Esophagus squamous epithelium (tissue), 5 donors: ENCODE data around the gene MAD1L1. TPM values are rescaled to one million over a fixed set of nuclear protein-coding genes. Genes with fewer than 3 reads are reported as not detected.
A peak's percentile ranks its signal among the peaks of the same experiment; 100 is the strongest.

Experiments used
- DNase-seq: peaks from one replicate; lab custom pipeline; 2025; lab: John Stamatoyannopoulos, UW
- H3K27ac ChIP-seq, 4 donors: fragments of 200-600 bp; sonication (generic); one replicate each; pipeline ENCODE4 v1.5.1; 2016 to 2019; ENCODE audit warnings: mild to moderate bottlenecking in 1 of 4
- H3K27me3 ChIP-seq, 4 donors: fragments of 200-600 bp; sonication (generic); 1 replicate in 3 of 4; 2 replicates in 1 of 4; pipeline versions ENCODE4 v1.5.1 to v1.6.0; 2017 to 2021; ENCODE audit warnings: antibody characterized with exemption in 1 of 4
- H3K36me3 ChIP-seq, 3 donors: fragments of 200-600 bp; sonication (generic); one replicate each; pipeline ENCODE4 v1.5.1; 2016 to 2019
- H3K4me1 ChIP-seq, 3 donors: fragments of 200-600 bp; sonication (generic); one replicate each; pipeline ENCODE4 v1.5.1; 2017 to 2019
- H3K4me3 ChIP-seq, 4 donors: fragments of 200-600 bp; sonication (generic); 1 replicate in 3 of 4; 2 replicates in 1 of 4; pipeline ENCODE4 v1.5.1; 2016 to 2019; ENCODE audit warnings: mild to moderate bottlenecking in 2 of 4, moderate library complexity in 1 of 4
- H3K9me3 ChIP-seq, 3 donors: fragments of 200-600 bp; sonication (generic); one replicate each; pipeline ENCODE4 v1.5.1; 2016 to 2019
- POLR2A ChIP-seq, 4 donors: fragments of 450-650 bp; IDR thresholded peaks; one replicate each; pipeline ENCODE4 v1.6.1; 2017; ENCODE audit warnings: antibody characterized with exemption in 4 of 4, mild to moderate bottlenecking in 4 of 4, moderate library complexity in 3 of 4
- WGBS, 2 donors: methylation state at CpG; one replicate each; pipeline ENCODE4 v1.1.5; 2018; 5-methylcytosine and 5-hydroxymethylcytosine counted together
- intact Hi-C: fragments of 100-400 bp; cut with DNase I; formaldehyde crosslinking; loops from one replicate; pipeline ENCODE4 v1.15.0; 2022
- total RNA-seq, 4 donors: library from RNA; depleted of rRNA; stranded (reverse); fragments of >200 nt; gene quantifications; one replicate each; pipeline ENCODE4 v1.1.0, GENCODE V29; 2016
- TF ChIP-seq, protein P1 (sequence below), 6 experiments: fragments of 450-650 bp in 4 of 6; fragments of 200-600 bp in 2 of 6; sonication (generic) in 2 of 6; IDR thresholded peaks; one replicate each; pipeline ENCODE4 v1.5.1; 2016 to 2019; ENCODE audit warnings: antibody characterized with exemption in 6 of 6, mild to moderate bottlenecking in 4 of 6, moderate library complexity in 4 of 6
- donor health status: DM: yes; HTN: yes; CAD: no.

MAD1L1 gene
- total RNA-seq, 4 donors from 2014 or later: 16.6 to 40.4 (median 30.2) TPM

- no peaks in the 10 kb centered on the region for H3K36me3 ChIP-seq
- no peaks in the 10 kb centered on the region for H3K9me3 ChIP-seq
- DNase-seq: no peak
- H3K4me3 ChIP-seq: peak overlapping the region in 1 of 4 donors; percentile 19
- H3K27ac ChIP-seq: no peak overlapping the region
- H3K27me3 ChIP-seq: no peaks in the 10 kb centered on the region
- WGBS, 2 donors: 71 to 85% methylated on average over 10 to 21 of the region's 41 CpGs
- H3K4me1 ChIP-seq: peaks cover 0 to 29% (median 8%) of the 10 kb centered on the region in 3 donors
- TF ChIP-seq POLR2A (IDR thresholded peaks at IDR 0.05): no peak
- TF ChIP-seq, protein P1, sequence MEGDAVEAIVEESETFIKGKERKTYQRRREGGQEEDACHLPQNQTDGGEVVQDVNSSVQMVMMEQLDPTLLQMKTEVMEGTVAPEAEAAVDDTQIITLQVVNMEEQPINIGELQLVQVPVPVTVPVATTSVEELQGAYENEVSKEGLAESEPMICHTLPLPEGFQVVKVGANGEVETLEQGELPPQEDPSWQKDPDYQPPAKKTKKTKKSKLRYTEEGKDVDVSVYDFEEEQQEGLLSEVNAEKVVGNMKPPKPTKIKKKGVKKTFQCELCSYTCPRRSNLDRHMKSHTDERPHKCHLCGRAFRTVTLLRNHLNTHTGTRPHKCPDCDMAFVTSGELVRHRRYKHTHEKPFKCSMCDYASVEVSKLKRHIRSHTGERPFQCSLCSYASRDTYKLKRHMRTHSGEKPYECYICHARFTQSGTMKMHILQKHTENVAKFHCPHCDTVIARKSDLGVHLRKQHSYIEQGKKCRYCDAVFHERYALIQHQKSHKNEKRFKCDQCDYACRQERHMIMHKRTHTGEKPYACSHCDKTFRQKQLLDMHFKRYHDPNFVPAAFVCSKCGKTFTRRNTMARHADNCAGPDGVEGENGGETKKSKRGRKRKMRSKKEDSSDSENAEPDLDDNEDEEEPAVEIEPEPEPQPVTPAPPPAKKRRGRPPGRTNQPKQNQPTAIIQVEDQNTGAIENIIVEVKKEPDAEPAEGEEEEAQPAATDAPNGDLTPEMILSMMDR (IDR thresholded peaks at IDR 0.05): no peak
- intact Hi-C loops: no loop called here
These were observed 319.9 kb downstream of the MAD1L1 start for GRCh38 chr7:1912593-1913465.

- intact Hi-C loops: no loop called here
These were observed 321.2 kb downstream of the MAD1L1 start for GRCh38 chr7:1911571-1911970.

DNA sequence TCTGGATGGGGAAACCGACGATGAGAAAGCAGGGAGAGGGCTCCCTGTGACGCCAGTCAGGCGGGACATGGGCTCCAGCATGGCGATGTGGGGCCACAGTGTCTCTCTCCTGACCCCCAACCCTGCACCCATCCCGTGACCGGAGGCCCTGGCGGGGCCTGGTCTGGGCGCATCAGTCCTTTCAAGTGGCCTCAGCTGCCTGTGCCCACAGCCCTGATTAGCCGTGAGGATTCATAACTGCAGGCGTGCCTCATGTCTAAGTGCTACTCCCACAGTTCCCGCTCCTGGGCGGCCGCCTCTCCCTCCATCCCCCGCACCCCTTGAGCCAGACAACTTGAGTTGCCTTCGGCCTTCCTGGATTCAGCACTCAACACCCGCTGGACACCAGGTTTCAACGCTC, 321.9 kb downstream of the MAD1L1 start:
- intact Hi-C loops: no loop called here
- 92 to 96% methylated on average over 7 to 18 of the region's 18 CpGs for WGBS, 2 donors
- DNase-seq: no peak

More at GRCh38 chr7:1911571-1911970, 321.2 kb downstream of the MAD1L1 start:
- Histone ChIP-seq H3K4me1 (peaks cover 0 to 21% (median 0%) of the 10 kb centered on the region in 3 donors), H3K4me3 (no peak overlapping the region), H3K27ac (no peak overlapping the region), H3K9me3 (no peaks in the 10 kb centered on the region), H3K36me3 (no peaks in the 10 kb centered on the region), H3K27me3 (no peaks in the 10 kb centered on the region)
- no peak for DNase-seq
- 89 to 95% methylated on average over 9 to 14 of the region's 14 CpGs for WGBS, 2 donors
- no peak for TF ChIP-seq POLR2A (IDR thresholded peaks at IDR 0.05)
- TF ChIP-seq, protein P1 (IDR thresholded peaks at IDR 0.05): no peak

GRCh38 chr7:1910081-1910685, 322.6 kb downstream of the MAD1L1 start:
- H3K9me3 ChIP-seq: no peaks in the 10 kb centered on the region
- no peaks in the 10 kb centered on the region for H3K36me3 ChIP-seq
- H3K4me3 ChIP-seq: no peak overlapping the region
- H3K27me3 ChIP-seq: no peaks in the 10 kb centered on the region
- intact Hi-C loops: no loop called here
- no peak for DNase-seq
- H3K27ac ChIP-seq: no peak overlapping the region
- 86% methylated on average over 19 of the region's 26 CpGs; no CpG with 5 or more reads in 1 of the 2 donors for WGBS, 2 donors
- H3K4me1 ChIP-seq: peaks cover 0 to 21% (median 0%) of the 10 kb centered on the region in 3 donors
- TF ChIP-seq, protein P1 (IDR thresholded peaks at IDR 0.05): no peak
- TF ChIP-seq POLR2A (IDR thresholded peaks at IDR 0.05): no peak

More for the DNA sequence above, 321.9 kb downstream of the MAD1L1 start:
- no peaks in the 10 kb centered on the region for H3K9me3 ChIP-seq
- no peak overlapping the region for H3K27ac ChIP-seq
- no peak overlapping the region for H3K4me3 ChIP-seq
- no peaks in the 10 kb centered on the region for H3K27me3 ChIP-seq
- H3K36me3 ChIP-seq: no peaks in the 10 kb centered on the region
- peaks cover 0 to 21% (median 0%) of the 10 kb centered on the region in 3 donors for H3K4me1 ChIP-seq
- no peak for TF ChIP-seq POLR2A (IDR thresholded peaks at IDR 0.05)
- TF ChIP-seq, protein P1 (IDR thresholded peaks at IDR 0.05): no peak

GRCh38 chr7:1909476-1909875, 323.3 kb downstream of the MAD1L1 start:
- H3K4me3 ChIP-seq: no peak overlapping the region
- no peaks in the 10 kb centered on the region for H3K36me3 ChIP-seq
- TF ChIP-seq, protein P1 (IDR thresholded peaks at IDR 0.05): no peak
- TF ChIP-seq POLR2A (IDR thresholded peaks at IDR 0.05): no peak
- no CpG with 5 or more reads among the region's 15 CpGs for WGBS, 2 donors
- H3K27me3 ChIP-seq: no peaks in the 10 kb centered on the region
- H3K27ac ChIP-seq: no peak overlapping the region
- peaks cover 0 to 17% (median 0%) of the 10 kb centered on the region in 3 donors for H3K4me1 ChIP-seq
- DNase-seq: no peak
- intact Hi-C loops: no loop called here
- no peaks in the 10 kb centered on the region for H3K9me3 ChIP-seq
